NB4 (cell line): ENCODE results near the gene HNRNPK.

Experiments
- CTCF ChIP-seq: IDR thresholded peaks from one replicate; pipeline ENCODE4 v1.5.1; 2012; ENCODE audit warnings: low read depth, low read length
- MAX ChIP-seq: IDR thresholded peaks from 2 replicates; pipeline ENCODE4 v1.6.1; 2011; ENCODE audit warnings: low read depth, low read length
- MYC ChIP-seq: IDR thresholded peaks from 2 replicates; pipeline ENCODE4 v1.6.1; 2011; ENCODE audit warnings: low read depth, low read length
- POLR2A ChIP-seq: IDR thresholded peaks from 2 replicates; pipeline ENCODE4 v1.6.1; 2011; ENCODE audit warnings: mild to moderate bottlenecking; ENCODE audit not compliant: insufficient read length; ENCODE audit errors: extremely low read depth

- TF ChIP-seq CTCF (no peak), POLR2A (no peak), MYC (no peak), MAX (no peak)
These were observed 44.6 kb downstream of the HNRNPK start for GRCh38 chr9:83935276-83935935.
